ENCODE measurements around the gene WASF1.

WASF1 gene

GRCh38 chr6:110054664-110055386, 124.6 kb downstream of the WASF1 start:
- Histone ChIP-seq H3K4me2 (ENCODE audit: low read length) (no peak overlapping the region), H3K4me1 (ENCODE audit: low read length) (peaks cover 7% of the 10 kb centered on the region; the same call in 1 of the 2 replicates), H3K9me3 (ENCODE audit: insufficient read depth, low read length) (no peaks in the 10 kb centered on the region), H3K27ac (ENCODE audit: low read length) (no peak overlapping the region), H3K4me3 (ENCODE audit: low read length) (no peak overlapping the region), H2AFZ (ENCODE audit: low read depth, low read length) (no peak overlapping the region), H4K20me1 (ENCODE audit: insufficient read depth, low read length) (no peaks in the 10 kb centered on the region), H3K79me2 (ENCODE audit: low read length) (no peaks in the 10 kb centered on the region), H3K9ac (ENCODE audit: low read length) (no peak overlapping the region), H3K27me3 (ENCODE audit: low read depth, low read length) (0 out of 2 replicates have a peak, but pooled peaks cover 4% of the 10 kb centered on the region), H3K36me3 (replicated peaks; ENCODE audit: low read depth, low read length) (no peaks in the 10 kb centered on the region)
- TF ChIP-seq CTCF (IDR thresholded peaks at IDR 0.05; ENCODE audit: low read depth, low read length) (no peak), EZH2phosphoT487 (IDR thresholded peaks at IDR 0.05; ENCODE audit: low read depth) (no peak)

- no peak overlapping the region for H3K4me3 ChIP-seq (ENCODE audit: low read length)
- no peaks in the 10 kb centered on the region; the same call in 1 of the 2 replicates for H3K27me3 ChIP-seq (ENCODE audit: low read depth, low read length)
- H3K9ac ChIP-seq (ENCODE audit: low read length): no peak overlapping the region
- H4K20me1 ChIP-seq (ENCODE audit: insufficient read depth, low read length): no peaks in the 10 kb centered on the region
- no peak overlapping the region for H3K4me2 ChIP-seq (ENCODE audit: low read length)
- peaks cover 7% of the 10 kb centered on the region; the same call in 1 of the 2 replicates for H3K4me1 ChIP-seq (ENCODE audit: low read length)
- TF ChIP-seq CTCF (IDR thresholded peaks at IDR 0.05; ENCODE audit: low read depth, low read length) (peak; percentile 67), EZH2phosphoT487 (IDR thresholded peaks at IDR 0.05; ENCODE audit: low read depth) (no peak)
- H3K79me2 ChIP-seq (ENCODE audit: low read length): no peaks in the 10 kb centered on the region
- H3K27ac ChIP-seq (ENCODE audit: low read length): no peak overlapping the region
- no peaks in the 10 kb centered on the region for H3K9me3 ChIP-seq (ENCODE audit: insufficient read depth, low read length)
- no peaks in the 10 kb centered on the region for H3K36me3 ChIP-seq (replicated peaks; ENCODE audit: low read depth, low read length)
- H2AFZ ChIP-seq (ENCODE audit: low read depth, low read length): no peak overlapping the region
Observed at GRCh38 chr6:110053395-110054240, 125.9 kb downstream of the WASF1 start.

- H3K36me3 ChIP-seq (replicated peaks; ENCODE audit: low read depth, low read length): no peaks in the 10 kb centered on the region
- H3K9me3 ChIP-seq (ENCODE audit: insufficient read depth, low read length): no peaks in the 10 kb centered on the region
- no peak overlapping the region for H3K4me2 ChIP-seq (ENCODE audit: low read length)
- no peak overlapping the region for H3K9ac ChIP-seq (ENCODE audit: low read length)
- H2AFZ ChIP-seq (ENCODE audit: low read depth, low read length): no peak overlapping the region
- H3K4me1 ChIP-seq (ENCODE audit: low read length): peaks cover under 1% of the 10 kb centered on the region; the same call in 1 of the 2 replicates
- no peaks in the 10 kb centered on the region; the same call in 1 of the 2 replicates for H3K27me3 ChIP-seq (ENCODE audit: low read depth, low read length)
- no peak overlapping the region for H3K27ac ChIP-seq (ENCODE audit: low read length)
- TF ChIP-seq CTCF (IDR thresholded peaks at IDR 0.05; ENCODE audit: low read depth, low read length) (no peak), EZH2phosphoT487 (IDR thresholded peaks at IDR 0.05; ENCODE audit: low read depth) (no peak)
- H4K20me1 ChIP-seq (ENCODE audit: insufficient read depth, low read length): no peaks in the 10 kb centered on the region
- no peak overlapping the region for H3K4me3 ChIP-seq (ENCODE audit: low read length)
- no peaks in the 10 kb centered on the region for H3K79me2 ChIP-seq (ENCODE audit: low read length)
Observed at GRCh38 chr6:110050440-110050813, 129.0 kb downstream of the WASF1 start.
